Measurements from ENCODE around the gene C4orf46. TPM values are rescaled to one million over a fixed set of nuclear protein-coding genes. Genes with fewer than 3 reads are reported as not detected.

Gene C4orf46
- total RNA-seq, 1 donor, result 12.3 TPM

- H3K4me1 ChIP-seq (ENCODE audit: insufficient read depth, low read length), result peaks cover under 1% of the 10 kb centered on the region
- H2AFZ ChIP-seq (ENCODE audit: low read length), result no peak overlapping the region
- peaks cover 53% of the 10 kb centered on the region for H3K27me3 ChIP-seq (ENCODE audit: insufficient read depth, low read length)
- H3K9me3 ChIP-seq (ENCODE audit: low read depth, low read length), result no peaks in the 10 kb centered on the region
- no peaks in the 10 kb centered on the region for H3K79me2 ChIP-seq (ENCODE audit: insufficient read depth, low read length)
- no peaks in the 10 kb centered on the region for H3K36me3 ChIP-seq (ENCODE audit: insufficient read depth, low read length)
- H4K20me1 ChIP-seq (ENCODE audit: insufficient read depth, low read length), result no peaks in the 10 kb centered on the region
- no peak for TF ChIP-seq CTCF (IDR thresholded peaks at IDR 0.05; ENCODE audit: extremely low read depth, low read depth, low read length)
- DNase-seq (ENCODE audit: insufficient read length, low spot score, missing footprints), result no peak
- H3K4me2 ChIP-seq (ENCODE audit: insufficient read depth, low read length), result no peak overlapping the region
- H3K4me3 ChIP-seq (ENCODE audit: insufficient read depth, low read length), result no peak overlapping the region
- no peak overlapping the region for H3K27ac ChIP-seq (ENCODE audit: low read depth, low read length)
Observed at GRCh38 chr4:158636619-158637018, 35.1 kb downstream of the C4orf46 start.

GRCh38 chr4:158630893-158631292 lies 40.8 kb downstream of the C4orf46 start:
- Histone ChIP-seq H3K9me3 (ENCODE audit: low read depth, low read length) (no peaks in the 10 kb centered on the region), H3K4me1 (ENCODE audit: insufficient read depth, low read length) (peaks cover 11% of the 10 kb centered on the region), H3K4me3 (ENCODE audit: insufficient read depth, low read length) (no peak overlapping the region), H2AFZ (ENCODE audit: low read length) (no peak overlapping the region), H4K20me1 (ENCODE audit: insufficient read depth, low read length) (no peaks in the 10 kb centered on the region), H3K27me3 (ENCODE audit: insufficient read depth, low read length) (peaks cover 47% of the 10 kb centered on the region), H3K27ac (ENCODE audit: low read depth, low read length) (no peak overlapping the region), H3K4me2 (ENCODE audit: insufficient read depth, low read length) (peak overlapping the region; percentile 1), H3K36me3 (ENCODE audit: insufficient read depth, low read length) (no peaks in the 10 kb centered on the region), H3K79me2 (ENCODE audit: insufficient read depth, low read length) (no peaks in the 10 kb centered on the region)
- no peak for TF ChIP-seq CTCF (IDR thresholded peaks at IDR 0.05; ENCODE audit: extremely low read depth, low read depth, low read length)
- peak; percentile 8 for DNase-seq (ENCODE audit: insufficient read length, low spot score, missing footprints)

GRCh38 chr4:158625544-158625943 lies 46.1 kb downstream of the C4orf46 start:
- Histone ChIP-seq H3K27ac (ENCODE audit: low read depth, low read length) (no peak overlapping the region), H3K36me3 (ENCODE audit: insufficient read depth, low read length) (no peaks in the 10 kb centered on the region), H2AFZ (ENCODE audit: low read length) (no peak overlapping the region), H3K4me1 (ENCODE audit: insufficient read depth, low read length) (peaks cover under 1% of the 10 kb centered on the region), H3K79me2 (ENCODE audit: insufficient read depth, low read length) (no peaks in the 10 kb centered on the region), H3K4me3 (ENCODE audit: insufficient read depth, low read length) (no peak overlapping the region), H3K27me3 (ENCODE audit: insufficient read depth, low read length) (peaks cover 26% of the 10 kb centered on the region), H3K9me3 (ENCODE audit: low read depth, low read length) (no peaks in the 10 kb centered on the region), H3K4me2 (ENCODE audit: insufficient read depth, low read length) (no peak overlapping the region), H4K20me1 (ENCODE audit: insufficient read depth, low read length) (no peaks in the 10 kb centered on the region)
- TF ChIP-seq CTCF (IDR thresholded peaks at IDR 0.05; ENCODE audit: extremely low read depth, low read depth, low read length), result no peak
- DNase-seq (ENCODE audit: insufficient read length, low spot score, missing footprints), result no peak

GRCh38 chr4:158624889-158625478 lies 46.7 kb downstream of the C4orf46 start:
- H3K27me3 ChIP-seq (ENCODE audit: insufficient read depth, low read length), result peaks cover 24% of the 10 kb centered on the region
- no peak overlapping the region for H3K27ac ChIP-seq (ENCODE audit: low read depth, low read length)
- H4K20me1 ChIP-seq (ENCODE audit: insufficient read depth, low read length), result no peaks in the 10 kb centered on the region
- no peak overlapping the region for H3K4me2 ChIP-seq (ENCODE audit: insufficient read depth, low read length)
- H3K9me3 ChIP-seq (ENCODE audit: low read depth, low read length), result no peaks in the 10 kb centered on the region
- H3K79me2 ChIP-seq (ENCODE audit: insufficient read depth, low read length), result no peaks in the 10 kb centered on the region
- H3K36me3 ChIP-seq (ENCODE audit: insufficient read depth, low read length), result no peaks in the 10 kb centered on the region
- H3K4me1 ChIP-seq (ENCODE audit: insufficient read depth, low read length), result no peaks in the 10 kb centered on the region
- no peak overlapping the region for H3K4me3 ChIP-seq (ENCODE audit: insufficient read depth, low read length)
- peak; percentile 22 for DNase-seq (ENCODE audit: insufficient read length, low spot score, missing footprints)
- TF ChIP-seq CTCF (IDR thresholded peaks at IDR 0.05; ENCODE audit: extremely low read depth, low read depth, low read length), result peak; percentile 78
- H2AFZ ChIP-seq (ENCODE audit: low read length), result no peak overlapping the region

Data from osteoblast (primary cell).